ENCODE measurements around the gene PRR23C.

Gene PRR23C

GRCh38 chr3:138995706-138996105 lies 49.0 kb downstream of the PRR23C start:
- no peak for DNase-seq (ENCODE audit: low read depth)
